ENCODE measurements around the gene RDH11.

DNA sequence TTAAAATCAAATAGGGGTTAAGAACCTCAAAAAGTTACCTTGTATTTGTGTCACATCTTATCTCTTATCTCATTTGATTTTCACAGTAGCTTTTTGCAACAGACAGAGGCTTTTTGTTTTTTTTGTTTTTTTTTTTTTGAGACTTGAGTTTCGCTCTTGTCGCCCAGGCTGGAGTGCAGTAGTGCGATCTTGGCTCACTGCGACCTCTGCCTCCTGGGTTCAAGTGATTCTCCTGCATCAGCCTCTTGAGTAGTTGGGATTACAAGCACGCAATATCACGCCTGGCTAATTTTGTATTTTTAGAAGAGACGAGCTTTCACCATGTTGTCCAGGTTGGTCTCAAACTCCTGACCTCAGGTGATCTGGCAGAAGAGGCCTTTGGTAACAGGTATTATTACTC, 31.8 kb upstream of the RDH11 start:
- TF ChIP-seq, protein P1, sequence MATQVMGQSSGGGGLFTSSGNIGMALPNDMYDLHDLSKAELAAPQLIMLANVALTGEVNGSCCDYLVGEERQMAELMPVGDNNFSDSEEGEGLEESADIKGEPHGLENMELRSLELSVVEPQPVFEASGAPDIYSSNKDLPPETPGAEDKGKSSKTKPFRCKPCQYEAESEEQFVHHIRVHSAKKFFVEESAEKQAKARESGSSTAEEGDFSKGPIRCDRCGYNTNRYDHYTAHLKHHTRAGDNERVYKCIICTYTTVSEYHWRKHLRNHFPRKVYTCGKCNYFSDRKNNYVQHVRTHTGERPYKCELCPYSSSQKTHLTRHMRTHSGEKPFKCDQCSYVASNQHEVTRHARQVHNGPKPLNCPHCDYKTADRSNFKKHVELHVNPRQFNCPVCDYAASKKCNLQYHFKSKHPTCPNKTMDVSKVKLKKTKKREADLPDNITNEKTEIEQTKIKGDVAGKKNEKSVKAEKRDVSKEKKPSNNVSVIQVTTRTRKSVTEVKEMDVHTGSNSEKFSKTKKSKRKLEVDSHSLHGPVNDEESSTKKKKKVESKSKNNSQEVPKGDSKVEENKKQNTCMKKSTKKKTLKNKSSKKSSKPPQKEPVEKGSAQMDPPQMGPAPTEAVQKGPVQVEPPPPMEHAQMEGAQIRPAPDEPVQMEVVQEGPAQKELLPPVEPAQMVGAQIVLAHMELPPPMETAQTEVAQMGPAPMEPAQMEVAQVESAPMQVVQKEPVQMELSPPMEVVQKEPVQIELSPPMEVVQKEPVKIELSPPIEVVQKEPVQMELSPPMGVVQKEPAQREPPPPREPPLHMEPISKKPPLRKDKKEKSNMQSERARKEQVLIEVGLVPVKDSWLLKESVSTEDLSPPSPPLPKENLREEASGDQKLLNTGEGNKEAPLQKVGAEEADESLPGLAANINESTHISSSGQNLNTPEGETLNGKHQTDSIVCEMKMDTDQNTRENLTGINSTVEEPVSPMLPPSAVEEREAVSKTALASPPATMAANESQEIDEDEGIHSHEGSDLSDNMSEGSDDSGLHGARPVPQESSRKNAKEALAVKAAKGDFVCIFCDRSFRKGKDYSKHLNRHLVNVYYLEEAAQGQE (IDR thresholded peaks at IDR 0.05; ENCODE audit: insufficient replicate concordance, low read depth) = no peak
- TF ChIP-seq POLR2AphosphoS5 (IDR thresholded peaks at IDR 0.05; ENCODE audit: low read depth) = no peak
